Measurements from ENCODE around the gene OAF.

GRCh38 chr11:120256178-120256577 is 45.3 kb downstream of the OAF start:
- TF ChIP-seq CTCF (conservative IDR thresholded peaks at IDR 0.05; ENCODE audit: low read depth in 2 of 2) (no peak), POLR2AphosphoS5 (IDR thresholded peaks at IDR 0.05; ENCODE audit: low read depth) (no peak)

Data from GM23338 (cell line).